Measurements from ENCODE around the gene GPR176.

The GPR176 gene

GRCh38 chr15:39803016-39803415 is 117.0 kb downstream of the GPR176 start:
- DNase-seq = no peak

GRCh38 chr15:39801641-39802309 is 118.3 kb downstream of the GPR176 start:
- no peak for DNase-seq

GRCh38 chr15:39799552-39800011 is 120.5 kb downstream of the GPR176 start:
- DNase-seq = no peak

GRCh38 chr15:39798382-39798781 is 121.7 kb downstream of the GPR176 start:
- DNase-seq = no peak

GRCh38 chr15:39797407-39797806 is 122.7 kb downstream of the GPR176 start:
- DNase-seq = no peak

- DNase-seq = no peak
These were observed 123.5 kb downstream of the GPR176 start for GRCh38 chr15:39796601-39797000.

GRCh38 chr15:39795486-39795885 is 124.6 kb downstream of the GPR176 start:
- no peak for DNase-seq

- DNase-seq = no peak
These were observed 125.1 kb downstream of the GPR176 start for GRCh38 chr15:39794954-39795353.

- no peak for DNase-seq
These were observed 126.1 kb downstream of the GPR176 start for GRCh38 chr15:39793923-39794322.

- DNase-seq = no peak
These were observed 127.2 kb downstream of the GPR176 start for GRCh38 chr15:39792844-39793335.

- DNase-seq = peak; percentile 47
These were observed 127.8 kb downstream of the GPR176 start for GRCh38 chr15:39792025-39792843.

- no peak for DNase-seq
These were observed 130.3 kb downstream of the GPR176 start for GRCh38 chr15:39789736-39790135.

GRCh38 chr15:39788800-39789565 is 131.1 kb downstream of the GPR176 start:
- no peak for DNase-seq

GRCh38 chr15:39788108-39788507 is 132.0 kb downstream of the GPR176 start:
- DNase-seq = no peak

GRCh38 chr15:39787479-39787878 is 132.6 kb downstream of the GPR176 start:
- no peak for DNase-seq

GRCh38 chr15:39786447-39787056 is 133.5 kb downstream of the GPR176 start:
- DNase-seq = peak; percentile 71

GRCh38 chr15:39785841-39786240 is 134.2 kb downstream of the GPR176 start:
- DNase-seq = no peak

- DNase-seq = no peak
These were observed 134.9 kb downstream of the GPR176 start for GRCh38 chr15:39785139-39785538.

- DNase-seq = no peak
These were observed 135.4 kb downstream of the GPR176 start for GRCh38 chr15:39784638-39785037.

- DNase-seq = no peak
These were observed 135.9 kb downstream of the GPR176 start for GRCh38 chr15:39784125-39784524.

- DNase-seq = no peak
These were observed 136.7 kb downstream of the GPR176 start for GRCh38 chr15:39783244-39783820.

Data from fibroblast of skin of back (primary cell).